ENCODE measurements around the gene EFNA5. TPM values are rescaled to one million over a fixed set of nuclear protein-coding genes. Genes with fewer than 3 reads are reported as not detected.

Gene EFNA5
- total RNA-seq, 1 experiment from 2014 or later = 1.5 TPM

- intact Hi-C loops (cut with micrococcal nuclease; ENCODE audit: unreplicated experiment) = loop anchor here (2.0 to 10.0 kb wide), 4 partner anchors 27 to 465 kb away; no protein-coding TSS in a partner anchor
- ChIA-PET CTCF (no interaction called here), POLR2A (no interaction called here)
- no peak for TF ChIP-seq CTCF (IDR thresholded peaks at IDR 0.05; ENCODE audit: insufficient read depth in 1 of 2, low read depth in 1 of 2, low read length in 1 of 2, severe bottlenecking in 1 of 2, unreplicated experiment in 1 of 2)
- no TSS peak for BruUV-seq (replicated peaks)
- Histone ChIP-seq H3K4me1 (peaks cover 10% of the 10 kb centered on the region), H3K4me3 (ENCODE audit: low read depth, low read length) (no peak overlapping the region), H3K27me3 (replicated peaks; ENCODE audit: control insufficient read depth, insufficient read depth, low read length) (no peaks in the 10 kb centered on the region), H3K9me3 (no peaks in the 10 kb centered on the region), H3K36me3 (ENCODE audit: control insufficient read depth, insufficient read depth, low read length) (no peaks in the 10 kb centered on the region)
- Mint-ChIP-seq H3K4me1 (ENCODE audit: low read depth, unreplicated experiment) (peaks cover 13% of the 10 kb centered on the region), H3K27ac (ENCODE audit: unreplicated experiment) (no peak overlapping the region), H3K27me3 (ENCODE audit: insufficient read depth, unreplicated experiment) (peaks cover 2% of the 10 kb centered on the region), H3K4me3 (ENCODE audit: unreplicated experiment) (no peak overlapping the region), H3K9me3 (ENCODE audit: unreplicated experiment) (no peaks in the 10 kb centered on the region), H3K36me3 (ENCODE audit: insufficient read depth, unreplicated experiment) (no peaks in the 10 kb centered on the region)
- no peak for DNase-seq
Observed at GRCh38 chr5:107570181-107570580, 100.6 kb downstream of the EFNA5 start.

- TF ChIP-seq CTCF (IDR thresholded peaks at IDR 0.05; ENCODE audit: insufficient read depth in 1 of 2, low read depth in 1 of 2, low read length in 1 of 2, severe bottlenecking in 1 of 2, unreplicated experiment in 1 of 2) = no peak
- ChIA-PET CTCF (no interaction called here), POLR2A (no interaction called here)
- DNase-seq = no peak
- H3K27me3 Mint-ChIP-seq (ENCODE audit: insufficient read depth, unreplicated experiment) = peaks cover 2% of the 10 kb centered on the region
- Histone ChIP-seq H3K9me3 (no peaks in the 10 kb centered on the region), H3K36me3 (ENCODE audit: control insufficient read depth, insufficient read depth, low read length) (no peaks in the 10 kb centered on the region), H3K27me3 (replicated peaks; ENCODE audit: control insufficient read depth, insufficient read depth, low read length) (no peaks in the 10 kb centered on the region), H3K4me1 (peaks cover 10% of the 10 kb centered on the region), H3K4me3 (ENCODE audit: low read depth, low read length) (no peak overlapping the region)
- no peak overlapping the region for H3K27ac Mint-ChIP-seq (ENCODE audit: unreplicated experiment)
- H3K4me1 Mint-ChIP-seq (ENCODE audit: low read depth, unreplicated experiment) = peaks cover 7% of the 10 kb centered on the region
- intact Hi-C loops (cut with micrococcal nuclease; ENCODE audit: unreplicated experiment) = no loop called here
- no peaks in the 10 kb centered on the region for H3K36me3 Mint-ChIP-seq (ENCODE audit: insufficient read depth, unreplicated experiment)
- H3K9me3 Mint-ChIP-seq (ENCODE audit: unreplicated experiment) = no peaks in the 10 kb centered on the region
- BruUV-seq (replicated peaks) = no TSS peak
- no peak overlapping the region for H3K4me3 Mint-ChIP-seq (ENCODE audit: unreplicated experiment)
Observed at GRCh38 chr5:107567901-107568671, 102.7 kb downstream of the EFNA5 start.

- POLR2A ChIA-PET = no interaction called here
- H3K4me1 Mint-ChIP-seq (ENCODE audit: low read depth, unreplicated experiment) = no peaks in the 10 kb centered on the region
- H3K27ac Mint-ChIP-seq (ENCODE audit: unreplicated experiment) = no peak overlapping the region
Observed at GRCh38 chr5:107566986-107567385, 103.8 kb downstream of the EFNA5 start.

More at GRCh38 chr5:107566986-107567385, 103.8 kb downstream of the EFNA5 start:
- Histone ChIP-seq H3K27me3 (replicated peaks; ENCODE audit: control insufficient read depth, insufficient read depth, low read length) (no peaks in the 10 kb centered on the region), H3K4me1 (peaks cover 4% of the 10 kb centered on the region; the same call in 1 of the 2 replicates), H3K4me3 (ENCODE audit: low read depth, low read length) (no peak overlapping the region), H3K36me3 (ENCODE audit: control insufficient read depth, insufficient read depth, low read length) (no peaks in the 10 kb centered on the region), H3K9me3 (no peaks in the 10 kb centered on the region)
- Mint-ChIP-seq H3K9me3 (ENCODE audit: unreplicated experiment) (no peaks in the 10 kb centered on the region), H3K4me3 (ENCODE audit: unreplicated experiment) (no peak overlapping the region), H3K36me3 (ENCODE audit: insufficient read depth, unreplicated experiment) (no peaks in the 10 kb centered on the region), H3K27me3 (ENCODE audit: insufficient read depth, unreplicated experiment) (peaks cover 6% of the 10 kb centered on the region)
- no peak for DNase-seq
- CTCF ChIA-PET = no interaction called here
- no peak for TF ChIP-seq CTCF (IDR thresholded peaks at IDR 0.05; ENCODE audit: insufficient read depth in 1 of 2, low read depth in 1 of 2, low read length in 1 of 2, severe bottlenecking in 1 of 2, unreplicated experiment in 1 of 2)
- no TSS peak for BruUV-seq (replicated peaks)
- intact Hi-C loops (cut with micrococcal nuclease; ENCODE audit: unreplicated experiment) = no loop called here
